SU-DHL-6 (cell line): ENCODE results near the gene CEMP1.
"Not testable (repeated sequence)": the region's sequence is repeated elsewhere in the genome, so short reads cannot be mapped to it uniquely, and the experiment has no call there.

Experiments
- CTCF ChIP-seq: fragments of 200-600 bp; sonication (generic); IDR thresholded peaks from one replicate; pipeline ENCODE4 v1.5.1; 2017; ENCODE audit warnings: antibody characterized with exemption, mild to moderate bottlenecking, low read length, moderate library complexity; ENCODE audit not compliant: insufficient read depth, poor library complexity, severe bottlenecking
- EZH2phosphoT487 ChIP-seq: fragments of 200-600 bp; sonication (generic), shearing (Covaris generic); conservative IDR thresholded peaks from 2 replicates; pipeline ENCODE4 v1.6.1; 2018; ENCODE audit warnings: mild to moderate bottlenecking, antibody characterized with exemption, low read length, moderate library complexity, mixed read lengths

GRCh38 chr16:2554709-2555425, 23.7 kb upstream of the CEMP1 start:
- TF ChIP-seq CTCF, EZH2phosphoT487: not testable (repeated sequence)
